Heart left ventricle (tissue), 13 donors: ENCODE data around the gene MKLN1.

Experiments used
- POLR2A ChIP-seq, 2 donors: fragments of 450-650 bp; IDR thresholded peaks; one replicate each; pipeline ENCODE4 v1.6.1; 2017; ENCODE audit warnings: antibody characterized with exemption in 2 of 2, mild to moderate bottlenecking in 2 of 2, moderate library complexity in 2 of 2
- TF ChIP-seq, protein P1 (sequence below), 12 donors: fragments of 200-600 bp; sonication (generic) in 4 of 12; IDR thresholded peaks; one replicate each; pipeline versions ENCODE4 v1.5.0 to v1.8.0; 2018 to 2022; ENCODE audit warnings: antibody characterized with exemption in 12 of 12, mild to moderate bottlenecking in 5 of 12
- donor health status: ischemic (EF 13 %, LVEDD 7.1; RV severe dilation, severe dysfunction).
- donor health status: DM: no; HTN: yes; CAD: no.
- donor health status: DM: no; HTN: no; CAD: no.
- donor health status: ischemic (EF 25% LVEDD 6.9; RV normal size, moderate dysfunction).
- donor health status: ischemic (EF 25% LVEDD 5.7; RV mildly dilated, moderate dysfunction).
- donor health status: ischemic (EF 35%, LVEDD 5.7; RV mildly dilated, moderate dysfunction).
- donor health status: nonischemic (EF 11% LVEDD 7.7; RV severe dilation, severe dysfunction).
- donor health status: DM: yes; HTN: yes; CAD: no.
- donor health status: PGD.
- donor health status: ischemic (EF 29% LVEDD 5.4; RV normal size, mild dysfunction).
- donor health status: nonischemic (EF 23%, LVEDD 6.1; RV moderate dilation, normal function).

DNA sequence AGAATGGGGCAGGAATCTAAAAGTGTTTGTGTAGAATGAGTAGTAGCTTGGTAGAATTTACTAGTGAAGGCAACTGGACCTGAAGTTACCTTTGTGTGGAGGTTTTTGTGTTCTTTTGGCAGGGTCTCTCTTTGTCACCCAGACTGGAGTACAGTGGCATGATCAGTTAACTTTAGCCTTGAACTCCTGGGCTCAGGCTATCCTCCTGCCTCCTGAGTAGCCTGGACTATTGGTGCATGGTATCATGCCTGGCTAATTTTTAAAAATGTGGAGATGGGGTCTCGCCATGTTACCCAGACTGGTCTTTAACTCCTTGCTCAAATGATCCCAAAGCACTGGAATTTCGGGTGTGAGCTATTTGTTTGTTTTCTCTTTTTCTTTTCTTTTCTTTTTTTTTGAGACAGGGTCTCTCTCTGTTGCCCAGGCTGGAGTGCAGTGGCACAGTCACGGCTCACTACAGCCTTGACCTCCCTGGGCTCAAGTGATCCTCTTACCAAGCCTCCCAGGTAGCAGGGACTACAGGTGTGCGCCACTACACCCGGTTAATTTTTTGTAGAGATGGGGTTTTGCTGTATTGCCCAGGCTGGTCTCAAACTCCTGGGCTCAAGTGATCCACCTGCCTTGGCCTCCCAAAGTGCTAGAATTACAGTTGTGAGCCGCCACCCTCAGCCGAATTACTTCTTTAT lies 76.7 kb downstream of the MKLN1 start:
- TF ChIP-seq, protein P1, sequence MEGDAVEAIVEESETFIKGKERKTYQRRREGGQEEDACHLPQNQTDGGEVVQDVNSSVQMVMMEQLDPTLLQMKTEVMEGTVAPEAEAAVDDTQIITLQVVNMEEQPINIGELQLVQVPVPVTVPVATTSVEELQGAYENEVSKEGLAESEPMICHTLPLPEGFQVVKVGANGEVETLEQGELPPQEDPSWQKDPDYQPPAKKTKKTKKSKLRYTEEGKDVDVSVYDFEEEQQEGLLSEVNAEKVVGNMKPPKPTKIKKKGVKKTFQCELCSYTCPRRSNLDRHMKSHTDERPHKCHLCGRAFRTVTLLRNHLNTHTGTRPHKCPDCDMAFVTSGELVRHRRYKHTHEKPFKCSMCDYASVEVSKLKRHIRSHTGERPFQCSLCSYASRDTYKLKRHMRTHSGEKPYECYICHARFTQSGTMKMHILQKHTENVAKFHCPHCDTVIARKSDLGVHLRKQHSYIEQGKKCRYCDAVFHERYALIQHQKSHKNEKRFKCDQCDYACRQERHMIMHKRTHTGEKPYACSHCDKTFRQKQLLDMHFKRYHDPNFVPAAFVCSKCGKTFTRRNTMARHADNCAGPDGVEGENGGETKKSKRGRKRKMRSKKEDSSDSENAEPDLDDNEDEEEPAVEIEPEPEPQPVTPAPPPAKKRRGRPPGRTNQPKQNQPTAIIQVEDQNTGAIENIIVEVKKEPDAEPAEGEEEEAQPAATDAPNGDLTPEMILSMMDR (IDR thresholded peaks at IDR 0.05) = no peak
- TF ChIP-seq POLR2A (IDR thresholded peaks at IDR 0.05) = no peak
